ENCODE measurements around the gene SFTA2.

- TF ChIP-seq ZNF274 (IDR thresholded peaks at IDR 0.05; ENCODE audit: low read depth, low read length) (no peak), SUZ12 (IDR thresholded peaks at IDR 0.05; ENCODE audit: extremely low read depth, insufficient read depth, insufficient read length) (no peak)
Measured at GRCh38 chr6:30913721-30914075, 18.3 kb downstream of the SFTA2 start.

Data from NT2/D1 (cell line).